VCaP (cell line): ENCODE data around the gene LAMB4.

ENCODE experiments used
- H3K27ac ChIP-seq: fragments of 450-650 bp; 2 replicates; pipeline ENCODE4 v1.5.1; 2017
- CTCF ChIP-seq: fragments of 450-650 bp; conservative IDR thresholded peaks from 2 replicates; pipeline ENCODE4 v1.5.1; 2017; ENCODE audit warnings: mild to moderate bottlenecking, moderate library complexity

The LAMB4 gene

GRCh38 chr7:107981466-107981865, 148.7 kb downstream of the LAMB4 start:
- TF ChIP-seq CTCF: no peak
- no peak overlapping the region for H3K27ac ChIP-seq

- H3K27ac ChIP-seq: no peak overlapping the region
- TF ChIP-seq CTCF: no peak
Observed at GRCh38 chr7:107980671-107981190, 149.4 kb downstream of the LAMB4 start.

GRCh38 chr7:107980171-107980570, 150.0 kb downstream of the LAMB4 start:
- no peak overlapping the region for H3K27ac ChIP-seq
- TF ChIP-seq CTCF: no peak

GRCh38 chr7:107978815-107979408, 151.2 kb downstream of the LAMB4 start:
- no peak for TF ChIP-seq CTCF
- H3K27ac ChIP-seq: no peak overlapping the region

GRCh38 chr7:107977048-107977447, 153.1 kb downstream of the LAMB4 start:
- no peak overlapping the region for H3K27ac ChIP-seq
- no peak for TF ChIP-seq CTCF

- no peak for TF ChIP-seq CTCF
Observed at GRCh38 chr7:107976620-107977019, 153.5 kb downstream of the LAMB4 start.

GRCh38 chr7:107975394-107976013, 154.7 kb downstream of the LAMB4 start:
- TF ChIP-seq CTCF: no peak
- H3K27ac ChIP-seq: no peak overlapping the region

More at GRCh38 chr7:107976620-107977019, 153.5 kb downstream of the LAMB4 start:
- no peak overlapping the region for H3K27ac ChIP-seq
